Activated CD4-positive, CD25-positive, alpha-beta regulatory T cell treated with anti-CD3 and anti-CD28 coated beads, Interleukin-2, amount 50 U/mL, for 24 hours (primary cell): Measurements from ENCODE around the gene PCSK4.
"Not testable (repeated sequence)": the region's sequence is repeated elsewhere in the genome, so short reads cannot be mapped to it uniquely, and the experiment has no call there.

ENCODE experiments used
- ATAC-seq, 2 donors: fragments of 150-1000 bp; cut with Tn5 transposase; one replicate each; pipeline ENCODE4 v1.10.0; 2021; ENCODE audit warnings: mild to moderate bottlenecking in 1 of 2, moderate library complexity in 1 of 2

Gene PCSK4

DNA sequence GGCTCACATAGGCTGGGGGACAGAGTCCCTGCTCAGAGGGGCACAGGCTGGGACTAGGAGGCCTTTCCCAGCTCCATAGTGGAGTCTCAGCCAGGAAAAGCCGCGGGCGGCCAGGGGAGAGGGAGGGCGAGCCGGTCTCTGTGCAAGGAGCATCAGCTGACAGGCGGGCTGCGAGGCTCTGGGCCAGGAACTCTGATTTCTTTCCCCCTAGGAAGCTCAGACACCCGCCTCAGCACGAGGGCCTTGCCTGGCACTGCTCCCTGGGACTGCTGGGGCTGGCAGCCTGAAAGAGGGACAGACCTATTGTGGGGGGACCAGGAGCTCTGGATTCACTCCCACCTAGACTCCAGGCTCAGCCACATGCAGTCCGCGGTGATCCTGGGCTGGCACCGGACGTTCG is 31.5 kb upstream of the PCSK4 start:
- no peak for ATAC-seq

DNA sequence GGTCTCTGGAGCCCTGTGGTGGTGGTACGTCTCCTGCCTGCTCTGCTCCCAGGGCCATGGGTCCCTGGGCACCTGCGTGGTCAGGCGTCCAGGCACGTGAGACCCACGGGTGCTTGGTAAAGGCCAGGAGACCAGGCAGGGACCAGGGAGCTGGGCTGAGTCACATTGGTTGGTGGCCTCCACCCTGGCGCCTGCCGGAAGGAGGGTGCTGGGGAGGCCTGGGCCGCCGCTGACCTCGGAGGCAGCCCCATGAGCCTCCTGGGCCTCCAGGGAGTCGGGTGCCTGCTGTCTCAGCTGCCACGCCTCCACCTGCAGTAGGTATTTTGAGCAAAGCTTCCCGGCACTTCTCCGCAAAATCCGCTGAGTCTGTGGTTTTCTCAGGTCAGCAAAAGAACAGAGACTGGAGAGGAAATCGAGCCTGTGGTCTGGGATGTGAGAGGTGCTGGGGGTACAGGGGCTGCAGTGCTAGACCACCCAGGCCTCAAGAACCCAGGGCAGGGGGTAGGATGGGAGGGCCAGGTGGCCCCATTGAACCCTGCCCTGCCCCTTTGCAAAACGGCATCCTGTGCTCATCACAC is 30.1 kb upstream of the PCSK4 start:
- ATAC-seq: no peak

GRCh38 chr19:1519802-1520201 is 29.7 kb upstream of the PCSK4 start:
- ATAC-seq: not testable (repeated sequence)

- ATAC-seq: no peak
Measured at GRCh38 chr19:1518471-1518870, 28.3 kb upstream of the PCSK4 start.

- ATAC-seq: no peak
Measured at GRCh38 chr19:1516395-1516753, 26.2 kb upstream of the PCSK4 start.

DNA sequence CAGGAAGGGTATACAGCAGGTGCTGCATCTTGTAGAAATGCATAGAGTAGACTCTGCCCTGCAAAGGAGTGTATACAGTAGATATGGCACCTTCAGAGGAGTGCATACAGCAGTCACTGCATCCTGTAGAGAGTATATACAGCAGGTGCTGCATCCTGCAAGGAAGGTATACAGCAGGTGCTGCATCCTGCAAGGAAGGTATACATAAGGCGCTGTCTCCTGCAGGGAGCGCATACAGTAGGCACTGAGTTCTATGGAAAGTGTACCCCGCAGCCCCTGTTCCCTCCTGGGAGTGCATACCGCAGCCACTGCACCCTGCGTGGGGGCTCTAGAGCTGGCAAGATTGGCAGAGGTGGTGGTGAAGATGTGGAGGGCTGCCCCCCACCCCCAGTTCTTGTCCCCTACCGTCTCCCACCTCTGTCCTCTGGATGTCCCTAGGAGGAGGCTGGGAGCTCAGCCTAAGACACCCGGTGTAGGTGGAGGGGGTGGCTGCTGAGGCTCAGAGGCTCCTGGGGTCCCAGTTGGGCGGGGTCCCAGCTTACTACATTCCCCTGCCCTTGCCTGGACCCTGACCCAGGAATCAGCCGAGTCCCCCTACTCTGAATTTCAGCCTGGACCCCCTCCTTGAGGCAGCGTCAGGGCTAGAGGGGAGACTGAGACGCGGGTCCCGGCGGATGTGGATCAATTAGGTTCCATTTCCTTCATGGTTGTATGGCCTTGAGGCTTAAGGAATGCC is 25.0 kb upstream of the PCSK4 start:
- no peak for ATAC-seq

DNA sequence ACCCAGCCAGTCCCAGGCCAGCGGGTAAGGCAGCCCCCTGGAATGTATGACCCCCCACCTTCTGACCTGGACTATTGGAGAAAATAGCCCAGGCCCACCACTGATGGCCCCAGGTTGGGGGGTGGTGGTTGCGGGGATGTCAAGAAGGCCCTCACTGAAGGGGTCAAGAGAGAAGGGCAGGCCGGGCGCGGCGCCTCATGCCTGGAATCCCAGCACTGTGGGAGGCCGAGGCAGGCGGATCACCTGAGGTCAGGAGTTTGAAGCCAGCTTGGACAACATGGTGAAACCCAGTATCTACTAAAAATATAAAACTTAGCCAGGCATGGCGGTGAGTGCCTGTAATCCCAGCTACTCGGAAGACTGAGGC is 24.1 kb upstream of the PCSK4 start:
- ATAC-seq: no peak

DNA sequence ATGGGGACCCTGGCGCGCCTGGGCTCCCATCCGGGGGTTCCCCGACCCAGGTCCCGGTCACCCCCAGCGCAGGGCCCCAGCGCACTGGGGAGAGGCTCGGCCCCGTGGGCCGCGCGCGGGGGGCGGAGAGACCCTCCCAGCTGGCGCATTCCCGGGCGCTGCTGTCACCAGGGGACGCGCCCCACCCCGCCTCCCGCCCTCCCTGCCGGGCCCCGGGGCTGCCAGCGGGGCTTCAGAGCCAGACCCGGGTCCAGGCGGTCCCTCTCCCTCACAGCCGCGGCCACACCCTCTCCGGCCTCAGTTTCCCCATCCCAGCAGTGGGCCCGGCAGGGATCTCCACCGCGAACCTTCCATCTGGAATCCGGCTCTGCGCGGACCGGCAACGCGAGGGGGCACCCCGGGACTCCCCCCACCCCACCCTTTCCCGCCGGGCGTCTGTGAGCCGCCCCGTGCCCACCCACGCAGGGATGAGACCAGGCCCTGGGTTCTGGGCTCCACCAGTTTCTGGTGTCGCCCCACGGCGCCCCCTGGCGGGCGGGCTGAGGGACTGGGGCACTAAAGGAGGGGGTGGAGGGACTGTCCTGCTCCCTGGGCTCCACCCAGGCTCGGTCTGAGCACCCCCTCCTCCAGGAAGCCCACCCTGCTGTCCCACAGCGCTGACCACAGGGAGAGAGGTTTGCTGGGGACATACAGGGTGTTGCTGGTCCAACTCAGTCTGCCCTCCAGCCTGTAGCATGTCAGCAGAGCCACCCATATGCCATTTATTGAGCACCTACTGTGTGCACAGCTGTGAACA is 23.5 kb upstream of the PCSK4 start:
- ATAC-seq: peak; percentile 49 to 61

DNA sequence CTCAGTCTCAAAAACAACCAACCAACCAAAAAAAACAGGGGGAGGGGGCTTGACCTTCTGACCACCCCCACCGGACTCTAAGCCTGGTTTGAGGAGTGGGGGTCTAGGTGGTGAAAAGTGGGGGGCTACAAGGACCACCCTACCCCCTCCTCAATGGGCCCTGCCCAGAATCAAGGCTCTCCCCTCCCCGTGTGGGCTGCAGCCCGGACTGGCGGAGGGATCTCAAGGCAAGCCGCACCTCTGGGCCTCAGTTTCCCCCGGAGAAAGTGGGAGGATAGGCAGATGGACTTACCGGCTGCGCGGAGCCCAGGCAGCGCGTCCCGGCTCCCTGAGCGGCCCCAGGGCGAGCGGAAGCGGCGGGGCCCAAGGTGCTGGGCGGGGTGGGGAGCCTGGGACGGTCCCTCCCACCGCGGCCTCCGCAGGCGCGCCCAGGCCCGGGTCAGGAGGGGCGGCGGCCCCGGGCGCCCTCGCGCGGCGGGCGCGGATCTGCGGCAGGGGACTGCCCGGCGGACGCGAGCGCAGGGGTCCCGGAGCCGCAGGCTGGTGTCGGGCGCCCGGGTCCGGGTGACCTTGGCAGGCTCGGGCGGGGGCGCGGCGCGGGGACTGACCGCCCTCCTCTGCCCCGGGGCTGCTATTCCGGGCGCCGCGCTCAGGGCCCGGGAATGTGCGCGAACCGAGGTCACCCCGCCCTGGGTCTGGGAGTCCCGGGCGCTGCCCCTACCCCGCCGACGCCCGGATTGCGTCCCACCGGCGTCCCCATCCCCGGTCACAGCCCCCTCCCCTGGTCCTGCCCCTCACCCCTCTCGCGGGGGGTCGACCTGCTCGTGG is 22.7 kb upstream of the PCSK4 start, which contains the start of gene ADAMTSL5:
Gene ADAMTSL5 (minus strand): TSS at position 349 of the 828 bp plus-strand sequence. CDS start 2,076 bp downstream, outside the sequence.
- peak; percentile 92 for ATAC-seq

DNA sequence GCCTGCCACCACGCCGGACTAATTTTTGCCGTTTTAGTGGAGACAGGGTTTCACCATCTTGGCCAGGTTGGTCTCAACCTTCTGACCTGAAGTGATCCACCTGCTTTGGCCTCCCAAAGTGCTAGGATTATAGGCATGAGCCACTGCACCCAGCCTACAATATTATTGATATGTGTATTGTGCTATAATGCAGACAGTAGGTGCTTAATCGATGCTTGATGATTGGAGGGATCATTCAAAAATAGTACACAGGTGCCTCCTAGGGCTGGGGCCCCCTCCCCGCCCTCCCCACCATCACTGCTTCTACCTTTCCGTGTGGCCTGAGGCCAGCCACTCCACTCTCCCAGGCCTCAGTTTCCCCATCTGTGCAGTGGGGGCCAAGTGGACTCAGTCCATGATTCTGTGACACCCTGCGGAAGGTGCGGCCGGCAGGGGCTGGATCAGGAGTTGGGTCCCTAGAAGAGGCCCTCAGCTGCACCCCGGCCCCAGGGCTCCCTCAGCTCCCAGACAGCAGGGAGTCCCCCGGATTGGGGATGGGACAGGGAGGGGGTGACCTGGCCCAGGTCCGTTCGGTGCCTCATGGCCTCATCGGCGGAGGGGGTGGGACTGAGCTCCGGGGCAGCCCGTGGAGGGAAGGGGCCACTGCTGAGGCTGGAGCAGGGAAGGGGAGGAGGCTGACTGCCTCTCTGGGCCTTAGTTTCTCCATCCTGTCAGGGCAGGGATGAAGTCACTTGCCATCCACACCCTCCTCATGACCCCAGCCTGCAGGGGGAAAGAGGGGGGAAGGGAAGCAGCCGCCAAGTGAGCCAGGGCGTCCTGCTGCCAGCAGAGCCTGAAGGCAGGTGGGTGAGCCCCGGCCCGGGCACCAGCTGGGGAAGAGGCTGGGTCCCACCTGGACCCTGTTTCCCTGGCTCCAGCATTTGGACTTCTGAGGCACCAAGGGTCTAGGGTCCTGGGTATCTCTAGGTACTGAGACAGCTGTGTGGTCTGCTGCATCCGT is 21.5 kb upstream of the PCSK4 start:
- no peak for ATAC-seq

GRCh38 chr19:1510807-1511206 is 20.7 kb upstream of the PCSK4 start:
- ATAC-seq: no peak

DNA sequence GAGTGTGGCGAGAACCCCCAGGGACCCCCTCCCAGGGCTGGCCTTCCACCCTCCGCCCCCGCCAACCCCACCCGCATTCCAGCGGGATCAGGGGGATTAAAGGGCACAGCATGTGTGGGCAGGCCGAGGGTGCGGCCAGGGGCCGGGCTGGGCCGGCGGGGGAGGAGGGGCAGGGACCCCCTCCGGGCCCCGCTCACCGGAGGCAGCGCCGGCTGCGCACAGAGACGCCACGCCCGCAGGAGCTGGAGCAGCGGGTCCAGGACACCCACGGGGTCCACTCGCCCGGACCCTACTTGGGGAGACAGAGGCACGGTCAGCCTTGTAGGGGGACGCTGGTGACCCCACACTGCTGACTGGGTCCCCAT is 20.3 kb upstream of the PCSK4 start:
- no peak for ATAC-seq

GRCh38 chr19:1509602-1510441 is 19.7 kb upstream of the PCSK4 start:
- no peak for ATAC-seq

- no peak for ATAC-seq
Measured at GRCh38 chr19:1508507-1508856, 18.3 kb upstream of the PCSK4 start.

DNA sequence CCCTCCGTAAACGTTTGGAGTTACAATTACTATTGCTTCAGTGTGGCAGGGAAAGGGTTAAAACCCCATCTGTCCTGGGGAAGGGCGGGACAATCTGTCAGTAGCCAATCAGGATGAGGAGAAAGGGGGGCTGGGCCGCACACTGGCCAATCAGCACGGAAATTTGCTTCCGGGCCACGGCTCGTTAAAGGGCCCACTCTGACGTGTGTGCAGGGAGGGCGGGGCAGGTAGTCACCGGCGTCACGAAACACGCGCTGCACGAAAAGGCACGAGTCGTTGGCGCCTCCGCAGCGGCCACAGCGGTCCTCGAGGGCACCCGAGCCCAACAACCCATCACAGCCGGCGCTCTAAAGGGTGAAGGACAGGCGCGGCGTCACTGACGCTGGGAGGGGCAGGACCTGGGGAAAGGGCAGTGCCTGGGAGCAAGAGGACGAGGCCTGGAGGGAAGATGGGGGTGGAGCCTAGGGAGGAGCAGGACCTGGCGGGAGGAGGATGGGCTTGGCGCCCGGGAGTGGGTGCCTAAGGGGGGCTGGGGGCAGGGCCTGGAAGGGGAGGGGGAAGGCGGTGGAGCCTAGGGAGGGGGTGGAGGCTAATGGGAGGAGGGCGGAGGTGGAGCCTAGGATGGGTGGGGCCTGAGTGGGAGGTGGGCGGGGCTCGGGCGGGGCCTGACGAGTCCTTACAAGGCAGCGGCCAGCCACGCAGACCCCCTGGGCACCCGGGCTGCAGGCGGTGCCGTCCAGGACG is 17.8 kb upstream of the PCSK4 start:
- peak; percentile 95 to 96 for ATAC-seq

GRCh38 chr19:1507192-1507660 is 17.1 kb upstream of the PCSK4 start:
- ATAC-seq: no peak

- ATAC-seq: no peak
Measured at GRCh38 chr19:1505991-1506881, 16.1 kb upstream of the PCSK4 start.

DNA sequence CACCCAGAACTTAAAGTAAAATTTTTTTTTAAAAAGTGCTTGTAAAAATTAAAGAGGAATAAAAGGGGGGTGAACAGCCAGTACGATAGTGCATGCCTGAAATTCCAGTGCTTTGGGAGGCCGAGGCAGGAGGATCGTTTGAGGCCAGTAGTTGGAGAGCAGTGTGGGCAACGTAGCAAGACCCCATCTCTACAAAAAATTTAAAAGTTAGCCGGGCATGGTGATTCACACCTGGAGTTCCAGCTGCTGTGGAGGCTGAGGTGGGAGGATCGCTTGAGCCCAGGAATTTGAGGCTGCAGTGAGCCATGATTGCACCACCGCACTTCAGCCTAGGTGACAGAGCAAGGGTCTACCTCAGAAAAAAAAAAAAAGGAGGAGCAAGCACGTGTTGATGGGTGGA is 14.9 kb upstream of the PCSK4 start:
- no peak for ATAC-seq
